Peyer's patch (tissue), 4 donors: ENCODE results near the gene ARHGAP26.

Experiments used
- CTCF ChIP-seq, 6 experiments: fragments of 450-650 bp in 4 of 6; fragments of 200-600 bp in 2 of 6; sonication (generic) in 1 of 6; IDR thresholded peaks; one replicate each; pipeline ENCODE4 v1.5.1; 2017 to 2019; ENCODE audit warnings: antibody characterized with exemption in 6 of 6, mild to moderate bottlenecking in 3 of 6, moderate library complexity in 1 of 6
- POLR2A ChIP-seq, 2 donors: fragments of 450-650 bp; IDR thresholded peaks; one replicate each; pipeline ENCODE4 v1.5.1; 2017; ENCODE audit warnings: antibody characterized with exemption in 2 of 2, mild to moderate bottlenecking in 2 of 2, moderate library complexity in 2 of 2

DNA sequence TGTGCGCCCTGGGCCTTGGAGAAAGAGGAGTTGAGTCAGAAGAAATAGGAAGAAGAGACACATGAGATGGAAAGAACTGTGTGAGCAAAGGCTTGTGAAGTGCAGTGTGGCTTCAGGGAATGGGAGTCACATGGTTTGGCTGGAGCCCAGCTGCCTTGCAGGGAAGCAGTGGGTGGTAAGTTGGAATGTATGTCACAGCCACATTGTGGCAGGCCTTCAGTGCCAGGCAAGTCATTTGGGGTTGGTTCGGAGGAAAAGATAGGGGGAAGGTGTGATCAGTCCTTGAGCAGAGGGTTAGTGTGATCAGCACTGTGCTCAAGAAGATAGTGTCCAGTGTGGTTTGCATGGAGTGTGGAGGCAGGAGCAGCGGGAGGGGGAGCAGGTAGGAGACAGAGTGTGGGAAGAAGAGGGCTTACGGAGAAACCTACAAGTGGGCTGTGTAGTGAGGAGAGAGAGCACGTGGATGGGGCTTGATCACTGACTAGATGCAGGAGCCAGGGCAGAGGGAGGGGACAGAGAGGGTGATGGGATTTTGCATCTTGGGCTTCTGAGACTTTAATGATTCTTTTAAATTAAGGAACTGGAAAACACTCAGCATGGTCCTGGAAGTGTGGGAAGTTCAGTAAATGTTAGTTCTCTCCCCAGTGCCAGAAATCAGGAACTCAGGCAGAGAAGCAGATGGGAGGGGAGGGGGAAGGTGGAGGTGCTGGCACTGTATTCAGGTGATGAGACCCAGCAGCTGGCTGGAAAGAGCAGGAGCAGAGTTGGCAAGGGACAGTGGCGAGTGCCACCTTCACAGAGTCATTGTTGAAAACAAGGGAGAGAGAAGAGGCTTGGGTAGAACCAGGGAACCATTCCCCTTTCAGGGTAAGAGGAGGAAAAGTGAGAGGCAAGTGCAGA lies 46.6 kb downstream of the ARHGAP26 start:
- TF ChIP-seq CTCF (IDR thresholded peaks at IDR 0.05) (no peak), POLR2A (IDR thresholded peaks at IDR 0.05) (no peak)
